Cardiac muscle cell (in vitro differentiated cells and primary cell): ENCODE data around the gene RYR1. TPM values are rescaled to one million over a fixed set of nuclear protein-coding genes. Genes with fewer than 3 reads are reported as not detected.

Source experiments
- DNase-seq, 2 donors: peaks; one replicate each; pipeline versions ENCODE4 v3.0.0 to v3.0.0-alpha.2; 2010 to 2017; ENCODE audit warnings: low read depth in 1 of 2, low spot score in 1 of 2
- H3K27ac ChIP-seq: fragments of 200-600 bp; sonication (generic); 2 replicates; pipeline ENCODE4 v1.5.1; 2016
- H3K27me3 ChIP-seq: fragments of 200-600 bp; sonication (generic); 2 replicates; pipeline ENCODE4 v1.6.0; 2016; ENCODE audit warnings: control low read depth
- H3K36me3 ChIP-seq: fragments of 200-600 bp; sonication (generic); 2 replicates; pipeline ENCODE4 v1.5.1; 2016; ENCODE audit warnings: control low read depth
- H3K4me1 ChIP-seq: fragments of 200-600 bp; sonication (generic); 2 replicates; pipeline ENCODE4 v1.8.1; 2017; ENCODE audit warnings: low read depth, mild to moderate bottlenecking, mixed run types
- H3K4me3 ChIP-seq: fragments of 200-600 bp; sonication (generic); 2 replicates; pipeline ENCODE4 v1.5.1; 2016; ENCODE audit warnings: mild to moderate bottlenecking
- H3K9me3 ChIP-seq: fragments of 200-600 bp; sonication (generic); 2 replicates; pipeline ENCODE4 v1.5.1; 2017; ENCODE audit warnings: low read depth, mild to moderate bottlenecking, control low read depth
- CTCF ChIP-seq: IDR thresholded peaks from 2 replicates; pipeline ENCODE4 v1.5.1; 2012; ENCODE audit warnings: low read depth, mild to moderate bottlenecking, low read length
- polyA plus RNA-seq: library from polyadenylated mRNA; unstranded; fragments of >200 nt; fragmentation: Nextera tagmentation; extraction: Ambion mirVana; gene quantifications from 2 replicates; pipeline ENCODE4 v1.2.1, GENCODE V29; 2016
- total RNA-seq: library from RNA; depleted of rRNA; stranded (reverse); fragments of >200 nt; gene quantifications from 2 replicates; pipeline ENCODE4 v1.2.3, GENCODE V29; 2016

Gene RYR1
- total and polyA plus RNA-seq, 2 experiments from 2014 or later: 0.71 to 12.8 TPM

- Histone ChIP-seq H3K27ac (no peak overlapping the region), H3K4me1 (no peaks in the 10 kb centered on the region), H3K36me3 (no peaks in the 10 kb centered on the region), H3K4me3 (peak overlapping the region; percentile 52), H3K9me3 (no peaks in the 10 kb centered on the region), H3K27me3 (no peaks in the 10 kb centered on the region)
- peak; percentile 41 to 80 for DNase-seq
- TF ChIP-seq CTCF: no peak
Measured at GRCh38 chr19:38389101-38389925, 44.2 kb upstream of the RYR1 start.

- H3K4me1 ChIP-seq: no peaks in the 10 kb centered on the region
- H3K36me3 ChIP-seq: no peaks in the 10 kb centered on the region
- no peak for TF ChIP-seq CTCF
- H3K27me3 ChIP-seq: no peaks in the 10 kb centered on the region
- H3K9me3 ChIP-seq: no peaks in the 10 kb centered on the region
- no peak overlapping the region for H3K4me3 ChIP-seq
- H3K27ac ChIP-seq: no peak overlapping the region
- no peak for DNase-seq
Measured at GRCh38 chr19:38389957-38390924, 43.2 kb upstream of the RYR1 start.

- H3K9me3 ChIP-seq: no peaks in the 10 kb centered on the region
- no peak for DNase-seq
- H3K27ac ChIP-seq: no peak overlapping the region
- H3K4me1 ChIP-seq: no peaks in the 10 kb centered on the region
- H3K36me3 ChIP-seq: no peaks in the 10 kb centered on the region
- no peak for TF ChIP-seq CTCF
- no peaks in the 10 kb centered on the region for H3K27me3 ChIP-seq
- no peak overlapping the region for H3K4me3 ChIP-seq
Measured at GRCh38 chr19:38391911-38392464, 41.5 kb upstream of the RYR1 start.

GRCh38 chr19:38392707-38393308, 40.7 kb upstream of the RYR1 start:
- H3K27me3 ChIP-seq: no peaks in the 10 kb centered on the region
- H3K4me1 ChIP-seq: no peaks in the 10 kb centered on the region
- TF ChIP-seq CTCF: no peak
- no peaks in the 10 kb centered on the region for H3K36me3 ChIP-seq
- DNase-seq: peak in 1 of 2 donors; percentile 36
- H3K4me3 ChIP-seq: no peak overlapping the region
- H3K27ac ChIP-seq: no peak overlapping the region
- H3K9me3 ChIP-seq: no peaks in the 10 kb centered on the region

- no peaks in the 10 kb centered on the region for H3K27me3 ChIP-seq
- TF ChIP-seq CTCF: no peak
- H3K9me3 ChIP-seq: no peaks in the 10 kb centered on the region
- no peaks in the 10 kb centered on the region for H3K4me1 ChIP-seq
- no peak overlapping the region for H3K27ac ChIP-seq
- no peak overlapping the region for H3K4me3 ChIP-seq
- DNase-seq: peak; percentile 27 to 59
- H3K36me3 ChIP-seq: no peaks in the 10 kb centered on the region
Measured at GRCh38 chr19:38394488-38394887, 39.0 kb upstream of the RYR1 start.
